Posterior vena cava (tissue), 2 donors: ENCODE measurements around the gene MVD. TPM values are rescaled to one million over a fixed set of nuclear protein-coding genes. Genes with fewer than 3 reads are reported as not detected.
"Not testable (repeated sequence)": the region's sequence is repeated elsewhere in the genome, so short reads cannot be mapped to it uniquely, and the experiment has no call there.

ENCODE experiments used
- DNase-seq: peaks from one replicate; pipeline ENCODE4 v3.0.0-alpha.2; 2020; ENCODE audit warnings: low spot score
- intact Hi-C, 2 donors: fragments of 100-400 bp; cut with DNase I; formaldehyde crosslinking; loops; one replicate each; pipeline versions ENCODE4 v1.14.1 to v1.14.2; 2022 to 2023
- total RNA-seq, 2 donors: library from RNA; stranded (reverse); fragmentation: NEBNext Ultra II Directional; extraction: Animal tissue kit (Norgen Biotek cat#: 25700); gene quantifications; one replicate each; pipeline ENCODE4 v1.2.1, GENCODE V29; 2021
- donor health status: DM: yes; HTN: yes; CAD: no.
- donor health status: DM: yes; HTN: yes; CAD: no.

The MVD gene
- total RNA-seq, 2 donors from 2014 or later, result 21.6 to 22.6 TPM

DNA sequence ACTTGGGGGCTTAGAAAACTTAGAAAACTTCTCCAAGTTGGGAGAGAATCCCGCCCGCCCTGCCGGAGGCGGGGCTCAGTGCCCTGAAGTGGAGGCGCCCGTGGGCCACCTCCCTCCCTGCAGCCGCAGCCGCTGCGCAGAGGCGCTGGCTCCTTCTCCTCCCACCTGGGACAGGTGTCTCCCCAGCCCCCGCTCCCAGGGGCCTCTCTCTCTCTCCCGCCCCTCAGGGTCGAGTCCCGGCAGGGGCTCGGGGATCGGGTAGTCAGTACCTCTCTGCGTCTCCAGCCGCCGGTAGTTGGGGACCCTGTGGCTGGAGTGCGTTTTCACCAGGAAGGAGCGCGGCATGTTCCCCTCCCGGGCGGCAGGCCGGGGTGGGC is 23.2 kb upstream of the MVD start:
- no peak for DNase-seq
- intact Hi-C loops, result no loop called here

DNA sequence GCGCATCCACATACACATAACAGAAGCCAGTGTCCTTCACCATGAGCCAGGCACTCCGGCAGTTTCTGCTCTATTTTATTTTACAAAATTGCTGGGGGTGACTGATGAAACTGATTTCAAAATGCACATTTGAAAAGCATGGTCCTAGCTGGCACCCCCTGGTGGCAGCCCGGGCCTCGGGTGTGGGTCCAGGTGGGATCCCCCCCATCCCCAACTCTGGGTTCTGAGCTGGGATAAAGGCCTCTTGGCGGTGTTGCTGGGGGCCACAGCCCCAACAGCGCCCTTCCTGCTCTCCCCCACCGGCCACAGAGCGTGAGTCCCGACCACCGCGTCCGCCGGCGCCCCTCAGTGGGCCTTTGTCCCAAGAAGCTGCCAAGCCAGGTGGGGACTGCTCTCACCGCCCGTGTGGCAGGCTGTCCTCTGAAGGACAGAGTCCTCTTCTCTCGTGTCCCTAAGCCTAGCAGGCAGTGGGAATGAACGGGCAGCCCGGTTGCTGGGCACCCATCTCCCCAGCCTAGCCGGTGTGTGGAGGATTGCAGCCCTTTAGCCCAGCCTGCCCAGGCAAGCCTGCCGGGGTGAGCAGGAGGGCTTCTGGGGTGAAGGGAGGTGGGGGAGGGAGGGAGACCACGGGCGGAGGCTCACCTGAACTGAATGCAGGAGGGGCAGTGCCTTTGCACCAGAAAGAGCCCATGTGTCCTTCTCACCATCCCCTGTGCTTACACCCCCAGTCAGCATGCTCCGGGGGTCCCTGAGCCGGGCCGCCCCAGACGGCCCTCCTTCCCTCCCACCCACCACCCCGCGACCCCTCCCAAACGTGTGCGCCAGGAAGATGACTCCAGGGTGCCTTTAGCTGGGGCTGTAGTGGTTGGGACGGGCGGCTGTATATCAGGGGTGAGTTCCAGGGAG is 22.5 kb upstream of the MVD start:
- peak; percentile 80 for DNase-seq
- intact Hi-C loops, result no loop called here

DNA sequence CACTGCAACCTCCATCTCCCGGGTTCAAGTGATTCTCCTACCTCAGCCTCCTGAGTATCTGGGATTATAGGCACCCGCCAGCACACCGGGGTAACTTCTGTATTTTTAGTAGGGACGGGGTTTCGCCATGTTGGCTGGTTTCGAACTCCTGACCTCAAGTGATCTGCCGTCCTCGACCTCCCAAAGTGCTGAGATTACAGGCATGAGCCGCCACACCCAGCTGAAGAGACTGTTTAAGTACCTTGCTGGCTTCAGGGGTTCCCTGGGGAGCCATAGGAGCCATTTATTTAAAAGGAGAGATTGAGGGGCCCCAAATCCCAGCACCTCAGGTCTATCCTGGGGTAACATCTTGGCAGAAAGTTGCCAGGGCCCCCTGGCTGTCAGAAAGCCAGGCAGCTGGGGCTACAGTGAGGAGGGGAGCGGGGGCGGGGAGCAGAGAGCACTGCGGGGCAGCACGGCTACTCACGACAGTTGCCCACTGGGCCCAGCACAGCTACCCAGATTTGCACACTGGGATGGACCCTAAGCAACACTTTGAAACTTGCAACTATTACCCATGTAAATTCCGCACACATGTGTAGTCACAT is 21.8 kb upstream of the MVD start:
- DNase-seq, result no peak

DNA sequence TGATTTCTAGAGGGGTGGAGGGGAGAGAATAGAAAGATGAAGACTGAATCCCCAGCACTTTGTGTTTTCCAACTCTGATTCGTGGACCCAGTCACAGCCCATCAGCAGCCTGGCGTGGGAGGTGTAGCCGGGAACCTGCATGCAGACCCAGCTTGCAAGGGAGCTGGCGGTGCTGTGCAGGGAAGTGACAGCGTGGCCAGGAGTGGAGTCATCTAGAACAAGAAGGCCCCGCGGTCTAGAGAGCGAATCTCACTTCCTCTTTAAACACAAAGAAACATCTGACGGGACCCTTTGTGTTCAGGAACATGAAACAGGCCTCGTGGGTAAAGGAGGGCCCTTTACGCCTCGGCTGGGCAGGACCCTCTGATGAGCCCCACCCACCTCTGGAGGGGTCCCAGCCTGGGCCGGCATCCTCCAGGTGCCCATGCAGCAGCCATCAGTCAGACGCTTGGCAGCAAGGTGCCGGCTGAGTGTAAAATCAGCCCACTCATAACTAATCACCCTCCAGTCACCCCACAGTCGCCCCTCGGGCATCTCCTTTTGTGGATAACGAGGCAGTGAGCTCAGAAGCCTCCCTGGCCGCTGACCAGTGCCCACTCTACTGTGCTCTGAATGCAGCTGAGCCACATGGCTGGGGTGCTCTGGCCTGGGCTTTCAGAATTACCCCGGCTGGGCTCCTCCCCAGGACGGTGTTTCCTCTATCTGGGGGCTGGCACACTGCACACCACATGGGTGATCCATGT is 19.0 kb upstream of the MVD start:
- intact Hi-C loops, result no loop called here
- peak; percentile 89 for DNase-seq

More for the DNA sequence above, 21.8 kb upstream of the MVD start:
- intact Hi-C loops, result no loop called here

DNA sequence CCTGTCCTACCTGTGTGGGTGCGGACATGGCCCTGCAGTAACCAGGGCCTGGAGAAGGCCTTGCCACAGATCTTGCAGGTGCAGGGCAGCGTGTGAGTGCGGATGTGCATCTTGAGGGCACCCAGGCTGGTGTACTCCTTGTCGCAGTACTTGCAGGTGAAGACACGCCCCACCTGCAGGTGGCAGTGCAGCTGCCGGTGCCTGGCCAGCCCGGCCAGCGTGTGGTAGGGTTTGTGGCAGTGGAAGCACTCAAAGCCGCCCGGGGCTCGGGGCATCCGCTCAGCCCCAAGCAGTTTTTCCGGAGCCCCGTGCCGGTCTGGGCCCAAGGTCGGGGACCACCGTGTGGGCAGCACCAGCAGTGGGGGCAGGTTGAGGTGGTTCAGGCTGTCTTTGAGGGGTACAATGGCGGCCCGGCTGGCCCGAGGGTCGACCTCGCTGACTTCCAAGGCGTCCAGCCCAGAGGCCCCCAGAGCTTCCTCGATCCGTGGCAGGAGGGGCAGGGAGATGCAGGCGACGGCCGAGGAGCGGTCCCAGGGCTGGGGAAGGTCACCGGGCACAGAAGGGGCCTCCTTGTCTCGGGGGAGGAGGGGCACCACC is 18.3 kb upstream of the MVD start:
- intact Hi-C loops, result no loop called here
- peak; percentile 81 for DNase-seq

DNA sequence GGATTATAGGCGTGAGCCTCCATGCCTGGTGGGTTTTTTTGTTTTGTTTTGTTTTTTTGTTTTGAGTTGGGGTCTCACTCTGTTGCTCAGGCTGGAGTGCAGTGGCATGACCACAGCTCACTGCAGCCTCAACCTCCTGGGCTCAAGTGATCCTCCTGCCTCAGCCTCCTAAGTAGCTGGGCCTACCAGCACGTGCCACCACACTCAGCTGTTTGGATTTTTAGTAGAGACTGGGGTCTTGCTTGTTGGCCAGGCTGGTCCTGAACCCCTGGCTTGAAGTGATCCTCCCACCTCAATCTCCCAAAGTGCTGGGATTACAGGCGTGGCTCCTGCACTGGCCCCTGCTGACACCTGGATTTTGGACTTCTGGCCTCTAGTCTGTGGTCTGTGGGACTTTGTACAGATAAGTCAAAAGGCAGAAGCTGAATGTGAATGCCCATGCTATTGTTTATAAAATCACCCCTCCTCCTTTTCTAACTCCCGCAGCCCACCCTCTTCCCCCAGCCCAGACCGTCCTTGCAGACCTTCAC is 17.7 kb upstream of the MVD start:
- DNase-seq, result no peak

DNA sequence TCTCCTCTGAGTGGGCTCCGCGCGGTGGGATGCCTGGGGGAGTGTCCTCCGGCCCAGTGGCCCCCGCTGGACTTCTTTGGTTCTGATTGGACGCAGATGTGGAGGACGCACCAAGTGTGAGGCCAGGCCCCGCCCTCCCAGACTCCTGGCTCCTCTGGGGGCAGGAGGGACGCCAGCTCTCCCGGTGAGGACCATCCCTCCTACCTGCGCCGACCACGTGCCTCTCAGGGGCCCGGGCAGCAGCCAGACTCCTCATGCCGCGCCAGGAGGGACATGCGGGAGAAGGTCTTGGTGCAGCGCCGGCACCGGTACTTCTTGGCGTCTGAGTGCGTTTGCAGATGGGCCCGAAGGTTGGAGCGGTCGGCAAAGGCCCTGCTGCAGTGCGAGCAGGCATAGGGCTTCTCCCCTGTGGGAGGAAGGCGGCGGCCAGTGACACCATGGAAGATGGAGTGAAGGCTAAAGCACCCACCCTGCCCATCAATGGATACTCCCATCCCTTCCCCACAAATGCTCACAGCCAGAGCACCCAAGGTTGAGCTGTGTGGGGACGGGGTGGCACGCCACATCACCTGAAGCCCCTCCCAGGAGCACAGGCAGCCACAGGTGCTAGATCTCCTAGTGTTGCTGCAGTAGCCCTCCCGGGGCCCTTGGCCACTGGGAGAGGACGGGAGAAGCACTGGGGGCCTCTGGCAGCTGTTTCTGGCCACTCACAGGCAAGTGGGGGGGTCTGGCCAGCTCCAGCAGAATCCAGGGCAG is 15.5 kb upstream of the MVD start:
- intact Hi-C loops, result no loop called here
- peak; percentile 80 for DNase-seq

More for the DNA sequence above, 17.7 kb upstream of the MVD start:
- intact Hi-C loops, result no loop called here

DNA sequence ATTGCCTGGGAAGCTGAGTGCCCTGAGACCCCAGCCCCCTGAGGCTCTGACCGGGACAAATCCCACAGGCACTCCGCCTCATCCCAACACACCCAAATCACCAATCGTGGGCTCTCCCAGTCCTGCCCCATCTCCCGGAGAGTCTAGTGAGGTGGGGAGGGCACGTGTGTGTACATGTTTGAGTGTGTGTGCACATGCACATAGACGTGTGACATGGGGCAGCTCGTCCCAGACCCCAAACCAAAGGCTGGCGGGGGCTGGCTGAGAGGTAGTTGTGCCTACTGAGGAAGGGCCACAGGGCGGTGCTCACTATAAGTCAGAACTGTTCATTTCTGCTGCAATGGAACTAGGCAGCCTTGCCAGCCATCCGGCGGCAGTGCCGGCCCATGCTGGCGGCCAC is 14.8 kb upstream of the MVD start:
- intact Hi-C loops, result no loop called here
- no peak for DNase-seq

DNA sequence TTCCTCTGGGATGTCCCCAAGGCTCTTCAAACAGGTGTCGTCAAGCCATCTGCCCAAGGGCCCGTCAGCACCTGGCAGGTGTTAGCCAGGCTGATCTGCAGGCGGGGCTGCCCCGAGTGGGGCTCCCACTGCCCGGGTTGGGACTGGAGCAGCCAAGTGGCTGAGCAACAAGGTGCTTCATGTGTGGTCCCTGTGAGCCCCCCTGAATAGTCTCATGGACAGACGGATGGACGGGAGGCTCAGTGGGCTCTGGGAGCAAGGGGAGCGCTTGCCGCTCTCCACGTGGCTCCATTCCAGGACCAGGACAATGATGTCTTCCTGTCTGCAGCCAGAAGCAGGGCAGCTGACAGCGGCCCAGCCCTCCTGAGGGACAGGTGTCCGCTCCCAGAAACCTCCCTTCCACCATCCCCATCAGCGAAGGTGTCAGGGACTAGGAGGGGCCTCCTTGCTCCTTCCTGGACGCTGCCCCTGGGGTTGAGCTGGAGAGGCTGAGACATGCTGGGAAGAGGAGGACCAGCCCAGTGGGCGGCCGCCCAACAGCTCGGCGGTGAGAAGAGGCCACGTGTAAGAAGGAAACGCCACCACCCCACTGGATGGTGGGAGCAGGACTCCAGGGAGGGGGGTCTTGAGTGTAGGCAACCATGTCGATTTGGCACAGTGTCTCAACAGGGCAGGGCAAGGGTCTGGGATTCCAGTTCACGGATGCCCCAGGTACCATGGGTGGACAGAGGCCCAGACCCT is 13.8 kb upstream of the MVD start:
- intact Hi-C loops, result no loop called here
- peak; percentile 72 for DNase-seq

DNA sequence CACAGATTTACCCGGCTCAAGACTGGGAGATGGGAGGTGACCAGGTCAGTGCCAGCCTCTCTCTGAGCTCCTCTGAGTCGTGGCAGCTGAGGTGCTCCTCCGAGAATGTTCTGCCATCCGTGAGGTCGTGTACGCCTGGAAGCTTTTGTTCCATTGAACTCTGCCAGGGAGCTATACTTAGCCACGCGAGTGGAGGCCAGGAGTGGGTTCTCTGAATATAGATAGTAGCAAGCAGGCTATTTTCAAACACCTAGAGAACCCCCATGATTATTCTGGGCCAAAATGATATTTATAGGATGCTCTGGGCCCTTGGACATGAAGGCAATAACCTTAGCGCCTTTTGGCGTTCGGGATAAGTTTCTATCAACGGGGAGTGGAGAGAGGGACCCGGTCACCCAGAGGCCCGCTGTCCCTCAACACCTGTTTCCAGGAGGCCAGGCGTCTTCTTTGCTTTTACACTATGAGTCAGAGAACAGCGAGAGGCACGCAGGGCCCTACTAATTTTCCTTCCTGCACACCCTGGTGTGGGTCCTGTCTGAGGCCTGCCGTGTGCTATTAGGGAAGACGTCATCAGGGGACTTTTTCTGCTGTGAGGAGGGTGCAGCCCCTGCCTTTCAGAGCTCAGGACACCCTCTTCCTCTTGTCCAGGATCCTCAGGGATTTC is 11.0 kb upstream of the MVD start:
- intact Hi-C loops, result no loop called here
- no peak for DNase-seq

DNA sequence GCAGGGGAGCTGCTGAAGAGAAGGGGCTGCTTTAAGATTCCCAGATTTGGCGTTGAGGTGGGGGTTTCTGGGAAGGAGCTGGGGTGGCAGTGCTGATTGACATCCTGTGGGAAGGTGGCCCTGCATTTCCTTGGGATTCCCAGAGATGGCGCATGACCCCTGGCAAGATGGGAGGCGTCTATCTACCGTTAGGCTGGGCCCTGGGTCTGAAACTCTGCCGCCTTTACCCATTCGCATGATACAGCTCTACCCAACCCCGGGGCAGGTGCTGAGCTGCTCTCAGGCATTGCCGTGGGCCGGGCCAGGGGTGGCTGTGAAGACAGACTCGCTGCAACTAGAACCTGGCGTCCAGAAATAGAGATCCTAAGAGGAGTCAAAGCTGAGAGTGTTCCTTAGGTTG is 9.9 kb upstream of the MVD start:
- intact Hi-C loops, result no loop called here
- DNase-seq, result no peak

DNA sequence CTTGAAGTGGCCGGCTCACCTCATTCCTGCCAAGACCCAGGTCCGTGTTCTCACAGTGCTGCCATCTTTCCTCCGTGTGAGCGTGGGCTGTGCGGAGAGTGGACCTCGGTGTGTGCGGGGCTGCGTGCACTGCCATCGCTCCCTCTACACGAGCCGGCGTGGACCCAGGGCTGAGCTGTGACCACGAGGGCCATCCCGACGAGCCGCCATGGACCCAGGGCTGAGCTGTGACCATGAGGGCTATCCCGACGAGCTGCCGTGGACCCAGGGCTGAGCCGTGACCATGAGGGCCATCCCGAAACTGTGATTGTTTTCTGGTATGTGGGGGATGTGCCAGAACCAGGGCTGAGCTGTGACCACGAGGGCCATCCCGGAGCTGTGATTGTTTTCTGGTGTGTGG is 8.9 kb upstream of the MVD start:
- intact Hi-C loops, result no loop called here
- DNase-seq, result no peak

DNA sequence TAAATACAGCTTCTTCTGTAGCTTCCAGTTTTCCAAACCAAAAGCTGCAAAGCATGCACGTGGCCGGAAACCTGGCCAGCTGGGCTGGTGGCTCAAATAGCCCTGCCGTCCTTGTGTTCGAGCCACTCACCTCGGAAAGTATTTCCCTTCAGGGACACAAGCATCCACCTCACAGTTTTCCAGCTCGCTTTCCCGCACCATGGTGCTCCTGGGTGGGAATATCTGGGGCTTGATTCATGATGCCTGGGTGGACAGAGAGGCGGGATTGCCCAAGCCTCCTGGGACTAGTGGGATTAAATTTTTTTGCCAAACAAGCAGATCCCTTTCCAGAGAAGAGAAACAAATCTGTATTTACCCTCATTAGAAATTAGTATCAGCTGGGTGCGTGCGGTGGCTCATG is 7.1 kb upstream of the MVD start:
- intact Hi-C loops, result no loop called here
- no peak for DNase-seq

DNA sequence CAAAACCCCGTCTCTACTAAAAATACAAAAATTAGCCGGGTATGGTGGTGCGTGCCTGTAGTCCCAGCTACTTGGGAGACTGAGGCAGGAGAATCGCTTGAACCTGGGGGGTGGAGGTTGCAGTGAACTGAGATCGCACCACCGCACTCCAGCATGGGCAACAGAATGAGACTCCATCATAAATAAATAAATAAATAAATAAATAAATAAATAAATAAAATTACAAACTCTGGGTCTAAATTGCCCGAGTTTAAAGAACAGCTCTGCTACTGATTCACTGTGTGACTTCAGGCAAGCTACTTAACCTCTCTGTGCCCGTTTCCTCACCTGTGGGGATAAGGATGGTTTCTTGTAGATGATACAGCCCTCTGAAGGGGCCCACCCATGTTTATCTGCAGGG is 6.6 kb upstream of the MVD start:
- intact Hi-C loops, DNase-seq: not testable (repeated sequence)

DNA sequence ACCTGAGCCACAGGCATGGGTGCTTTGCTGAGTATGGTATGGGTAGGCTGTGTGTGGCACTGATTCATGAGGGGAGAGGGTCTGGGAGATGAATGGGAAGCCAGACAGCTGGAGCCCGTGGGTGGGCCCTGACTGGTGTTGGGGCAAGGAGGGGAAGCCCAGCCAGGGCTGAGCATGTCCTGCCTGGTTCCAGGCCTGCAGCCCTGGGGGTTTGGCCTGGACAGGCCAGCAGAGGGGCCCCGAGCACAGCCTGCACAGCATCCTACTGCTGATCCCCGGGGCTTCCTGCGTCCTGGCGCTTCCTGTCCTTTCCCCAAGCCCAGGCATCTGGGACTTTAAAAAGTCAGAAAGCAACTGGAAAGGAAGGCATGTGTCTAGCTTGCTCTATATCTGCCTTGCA is 4.6 kb upstream of the MVD start:
- DNase-seq, result no peak
- intact Hi-C loops, result no loop called here

DNA sequence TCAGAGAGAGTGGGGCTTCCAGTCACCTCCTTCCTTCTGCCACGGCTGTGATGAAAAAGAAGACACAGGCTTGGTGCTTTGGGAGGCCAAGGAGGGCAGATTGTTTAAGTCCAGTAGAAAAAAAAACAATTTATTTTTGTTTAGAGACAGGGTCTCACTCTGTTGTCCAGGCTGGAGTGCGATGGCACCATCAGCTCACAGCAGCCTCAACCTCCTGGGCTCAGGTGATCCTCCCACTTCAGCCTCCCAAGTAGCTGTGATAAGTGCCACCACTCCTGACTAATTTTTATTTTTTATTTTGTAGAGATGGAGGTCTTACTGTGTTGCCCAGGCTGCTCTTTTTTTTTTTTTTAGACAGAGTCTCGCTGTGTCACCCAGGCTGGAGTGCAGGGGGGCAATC is 2.7 kb upstream of the MVD start:
- intact Hi-C loops, result no loop called here

DNA sequence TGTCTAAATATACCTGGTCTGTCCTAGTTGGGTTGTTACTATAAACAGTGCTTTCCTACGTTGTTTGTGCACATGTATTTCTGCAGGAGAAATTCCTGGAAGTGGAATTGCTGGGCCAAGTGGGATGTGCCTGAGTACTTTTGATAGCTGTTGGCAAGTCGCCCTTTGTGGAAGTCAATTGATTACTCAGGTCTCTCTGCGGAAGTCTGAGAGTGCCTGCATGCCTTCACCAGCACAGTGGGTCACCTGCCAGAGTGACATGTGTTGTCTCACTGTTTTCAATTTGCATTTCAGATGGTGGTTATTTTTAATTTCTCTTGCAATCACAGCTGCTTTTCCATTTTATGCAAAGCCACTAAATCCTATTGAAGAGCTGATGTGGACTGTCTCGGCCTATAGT is 2.3 kb upstream of the MVD start:
- DNase-seq, result no peak
- intact Hi-C loops, result no loop called here

More for the DNA sequence above, 2.7 kb upstream of the MVD start:
- no peak for DNase-seq
